ENCODE data around the gene SLC4A2.
A peak's percentile ranks its signal among the peaks of the same experiment; 100 is the strongest.

The SLC4A2 gene

GRCh38 chr7:151051108-151051507 is 8.3 kb upstream of the SLC4A2 start:
- Histone ChIP-seq H3K4me3 (ENCODE audit: control insufficient read depth in 1 of 7, extremely low read depth in 1 of 7, insufficient read depth in 4 of 7, low read depth in 2 of 7, low read length in 6 of 7) (no peak overlapping the region), H3K27ac (ENCODE audit: insufficient read depth in 1 of 2, low read depth in 1 of 2, low read length in 2 of 2, poor library complexity in 1 of 2, severe bottlenecking in 2 of 2) (no peak overlapping the region)
- CTCF ChIA-PET: interaction anchor here (0.8 to 1.5 kb wide), 5 partner anchors 10 to 62 kb away, joined by 3 to 5 read pairs (median 3); no protein-coding TSS in a partner anchor

DNA sequence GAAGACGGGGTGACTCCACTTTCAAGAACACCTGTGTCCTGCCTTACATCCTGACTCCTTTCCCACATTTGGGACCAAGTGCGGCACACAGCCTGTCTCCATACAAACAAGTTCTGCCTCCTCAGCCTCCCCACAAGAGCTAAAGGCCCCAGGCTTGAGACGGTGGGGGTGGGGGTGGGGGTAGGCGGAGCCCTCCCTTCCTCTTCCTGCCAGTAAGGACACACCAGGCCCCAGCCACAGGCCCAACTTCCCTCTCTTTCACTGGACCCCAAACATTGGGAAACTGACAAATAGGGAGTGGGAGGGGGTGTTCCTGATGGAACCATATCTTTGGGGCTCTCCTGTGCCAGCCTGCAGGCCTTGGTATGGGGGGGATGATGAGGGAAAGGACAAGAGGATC is 6.3 kb upstream of the SLC4A2 start:
- DNase-seq: peak in 1 of 3 donors; percentile 17
- peaks cover 0 to 3% (median 1%) of the 10 kb centered on the region in 4 experiments for H3K36me3 ChIP-seq (ENCODE audit: control insufficient read depth in 4 of 4, insufficient read depth in 4 of 4, low read length in 3 of 4)
- 80% methylated on average over 1 of the region's 4 CpGs for WGBS (ENCODE audit: insufficient coverage)
- peak overlapping the region in 1 of 7 experiments; percentile 10 for H3K4me3 ChIP-seq (ENCODE audit: control insufficient read depth in 1 of 7, extremely low read depth in 1 of 7, insufficient read depth in 4 of 7, low read depth in 2 of 7, low read length in 6 of 7)
- no peak overlapping the region for H3K27ac ChIP-seq (ENCODE audit: insufficient read depth in 1 of 2, low read depth in 1 of 2, low read length in 2 of 2, poor library complexity in 1 of 2, severe bottlenecking in 2 of 2)
- H3K27me3 ChIP-seq (replicated peaks in 2 of 5; ENCODE audit: control insufficient read depth in 4 of 5, insufficient read depth in 5 of 5, low read length in 4 of 5): peaks cover 0 to 13% (median 0%) of the 10 kb centered on the region in 5 experiments
- H3K9me3 ChIP-seq (ENCODE audit: control extremely low read depth in 1 of 5, control insufficient read depth in 4 of 5, insufficient read depth in 2 of 5, low read depth in 1 of 5, low read length in 4 of 5): no peaks in the 10 kb centered on the region
- POLR2A ChIA-PET: no interaction called here
- peaks cover 1 to 50% (median 32%) of the 10 kb centered on the region in 4 experiments for H3K4me1 ChIP-seq (ENCODE audit: control extremely low read depth in 1 of 4, control insufficient read depth in 4 of 4, insufficient read depth in 4 of 4, low read length in 3 of 4)
- CTCF ChIA-PET: interaction anchor here (1.0 to 1.2 kb wide), 3 partner anchors 14 to 166 kb away, joined by 3 read pairs; no protein-coding TSS in a partner anchor

More at GRCh38 chr7:151051108-151051507, 8.3 kb upstream of the SLC4A2 start:
- WGBS (ENCODE audit: insufficient coverage): 3% methylated on average over 40 of the region's 50 CpGs
- peaks cover 0 to 3% (median 1%) of the 10 kb centered on the region in 4 experiments for H3K36me3 ChIP-seq (ENCODE audit: control insufficient read depth in 4 of 4, insufficient read depth in 4 of 4, low read length in 3 of 4)
- H3K4me1 ChIP-seq (ENCODE audit: control extremely low read depth in 1 of 4, control insufficient read depth in 4 of 4, insufficient read depth in 4 of 4, low read length in 3 of 4): peaks cover 0 to 44% (median 34%) of the 10 kb centered on the region in 4 experiments
- no peaks in the 10 kb centered on the region for H3K9me3 ChIP-seq (ENCODE audit: control extremely low read depth in 1 of 5, control insufficient read depth in 4 of 5, insufficient read depth in 2 of 5, low read depth in 1 of 5, low read length in 4 of 5)
- peaks cover 0 to 13% (median 0%) of the 10 kb centered on the region in 5 experiments for H3K27me3 ChIP-seq (replicated peaks in 2 of 5; ENCODE audit: control insufficient read depth in 4 of 5, insufficient read depth in 5 of 5, low read length in 4 of 5)
- peak; percentile 87 to 93 (median 93) for DNase-seq
- POLR2A ChIA-PET: no interaction called here

GRCh38 chr7:151053751-151054150 is 5.6 kb upstream of the SLC4A2 start:
- Histone ChIP-seq H3K36me3 (ENCODE audit: control insufficient read depth in 4 of 4, insufficient read depth in 4 of 4, low read length in 3 of 4) (peaks cover 0 to 3% (median 1%) of the 10 kb centered on the region in 4 experiments), H3K9me3 (ENCODE audit: control extremely low read depth in 1 of 5, control insufficient read depth in 4 of 5, insufficient read depth in 2 of 5, low read depth in 1 of 5, low read length in 4 of 5) (no peaks in the 10 kb centered on the region), H3K27me3 (replicated peaks in 2 of 5; ENCODE audit: control insufficient read depth in 4 of 5, insufficient read depth in 5 of 5, low read length in 4 of 5) (peaks cover 0 to 13% (median 0%) of the 10 kb centered on the region in 5 experiments), H3K27ac (ENCODE audit: insufficient read depth in 1 of 2, low read depth in 1 of 2, low read length in 2 of 2, poor library complexity in 1 of 2, severe bottlenecking in 2 of 2) (no peak overlapping the region), H3K4me3 (ENCODE audit: control insufficient read depth in 1 of 7, extremely low read depth in 1 of 7, insufficient read depth in 4 of 7, low read depth in 2 of 7, low read length in 6 of 7) (no peak overlapping the region), H3K4me1 (ENCODE audit: control extremely low read depth in 1 of 4, control insufficient read depth in 4 of 4, insufficient read depth in 4 of 4, low read length in 3 of 4) (peaks cover 3 to 56% (median 38%) of the 10 kb centered on the region in 4 experiments)
- 97% methylated on average over 4 of the region's 8 CpGs for WGBS (ENCODE audit: insufficient coverage)
- ChIA-PET CTCF (no interaction called here), POLR2A (no interaction called here)
- no peak for DNase-seq

DNA sequence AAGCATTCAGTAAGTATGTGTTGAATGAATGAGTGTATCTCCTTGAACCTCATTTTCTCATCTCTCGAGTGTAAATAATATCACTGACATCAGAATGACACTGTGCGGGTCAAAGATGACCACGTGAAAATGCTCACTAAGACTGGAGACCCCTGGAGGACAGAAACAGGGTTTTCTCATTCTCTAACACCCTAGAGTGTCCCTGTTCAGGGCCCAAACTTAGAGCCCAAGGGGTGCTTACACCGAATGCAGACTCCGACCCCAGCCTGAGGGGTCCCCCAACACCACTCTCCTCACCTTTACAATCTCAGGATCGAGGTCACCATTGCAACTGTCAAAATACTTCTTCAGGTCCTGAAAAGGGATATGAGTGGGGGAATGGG is 3.1 kb upstream of the SLC4A2 start:
- Histone ChIP-seq H3K36me3 (ENCODE audit: control insufficient read depth in 4 of 4, insufficient read depth in 4 of 4, low read length in 3 of 4) (peaks cover 0 to 3% (median 1%) of the 10 kb centered on the region in 4 experiments), H3K4me3 (ENCODE audit: control insufficient read depth in 1 of 7, extremely low read depth in 1 of 7, insufficient read depth in 4 of 7, low read depth in 2 of 7, low read length in 6 of 7) (no peak overlapping the region), H3K27me3 (replicated peaks in 2 of 5; ENCODE audit: control insufficient read depth in 4 of 5, insufficient read depth in 5 of 5, low read length in 4 of 5) (peaks cover 0 to 3% (median 0%) of the 10 kb centered on the region in 5 experiments), H3K4me1 (ENCODE audit: control extremely low read depth in 1 of 4, control insufficient read depth in 4 of 4, insufficient read depth in 4 of 4, low read length in 3 of 4) (peaks cover 5 to 60% (median 49%) of the 10 kb centered on the region in 4 experiments), H3K27ac (ENCODE audit: insufficient read depth in 1 of 2, low read depth in 1 of 2, low read length in 2 of 2, poor library complexity in 1 of 2, severe bottlenecking in 2 of 2) (no peak overlapping the region), H3K9me3 (ENCODE audit: control extremely low read depth in 1 of 5, control insufficient read depth in 4 of 5, insufficient read depth in 2 of 5, low read depth in 1 of 5, low read length in 4 of 5) (no peaks in the 10 kb centered on the region)
- CTCF ChIA-PET: no interaction called here
- 100% methylated on average over 3 of the region's 6 CpGs for WGBS (ENCODE audit: insufficient coverage)
- DNase-seq: no peak
- POLR2A ChIA-PET: no interaction called here

DNA sequence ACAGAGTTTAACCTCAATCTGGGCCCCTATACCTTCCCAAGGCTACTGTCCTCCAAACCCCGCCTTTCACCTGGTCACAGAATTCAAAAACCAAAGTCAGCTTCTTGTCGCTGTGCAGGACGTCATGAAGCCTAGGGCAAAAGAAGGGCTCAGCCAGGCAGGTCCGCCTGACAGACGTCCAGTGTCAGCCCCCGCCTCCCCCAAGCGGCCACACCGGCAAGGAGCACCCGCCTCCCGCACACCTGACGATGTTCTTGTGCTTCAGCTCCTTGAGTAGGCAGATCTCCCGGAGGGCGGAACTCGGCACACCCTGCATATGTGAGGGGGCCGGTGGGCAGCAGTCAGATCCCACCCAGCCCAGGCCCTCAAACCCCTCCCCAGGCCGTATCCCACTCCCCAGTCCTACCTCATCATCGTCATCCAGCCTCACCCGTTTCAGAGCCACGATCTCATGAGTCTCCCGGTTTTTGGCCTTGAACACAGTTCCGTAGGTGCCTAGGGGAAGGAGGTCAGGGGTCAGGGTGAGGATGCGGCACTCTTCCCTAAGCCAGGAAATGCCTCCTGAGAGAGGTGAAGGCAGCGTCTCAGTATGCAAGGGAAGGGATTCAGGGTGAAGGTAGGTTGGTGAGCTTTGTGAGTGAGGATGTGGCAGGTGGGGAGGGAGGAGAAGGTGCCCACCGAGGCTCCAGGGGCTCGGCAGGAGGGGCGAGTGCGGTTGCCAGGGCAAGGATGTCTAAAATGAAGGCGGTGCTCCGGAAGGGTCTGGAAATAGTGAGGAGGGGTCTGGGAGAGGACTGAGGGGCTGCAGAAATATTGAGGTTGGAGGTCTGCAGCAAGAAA is 2.5 kb upstream of the SLC4A2 start:
- CTCF ChIA-PET: no interaction called here
- H3K4me1 ChIP-seq (ENCODE audit: control extremely low read depth in 1 of 4, control insufficient read depth in 4 of 4, insufficient read depth in 4 of 4, low read length in 3 of 4): peaks cover 5 to 60% (median 46%) of the 10 kb centered on the region in 4 experiments
- no peaks in the 10 kb centered on the region for H3K9me3 ChIP-seq (ENCODE audit: control extremely low read depth in 1 of 5, control insufficient read depth in 4 of 5, insufficient read depth in 2 of 5, low read depth in 1 of 5, low read length in 4 of 5)
- H3K36me3 ChIP-seq (ENCODE audit: control insufficient read depth in 4 of 4, insufficient read depth in 4 of 4, low read length in 3 of 4): peaks cover 0 to 4% (median 3%) of the 10 kb centered on the region in 4 experiments
- 68% methylated on average over 25 of the region's 29 CpGs for WGBS (ENCODE audit: insufficient coverage)
- peak overlapping the region; percentile 75 to 98 (median 82) for H3K4me3 ChIP-seq (ENCODE audit: control insufficient read depth in 1 of 7, extremely low read depth in 1 of 7, insufficient read depth in 4 of 7, low read depth in 2 of 7, low read length in 6 of 7)
- POLR2A ChIA-PET: no interaction called here
- peaks cover 0 to 2% (median 0%) of the 10 kb centered on the region in 5 experiments for H3K27me3 ChIP-seq (replicated peaks in 2 of 5; ENCODE audit: control insufficient read depth in 4 of 5, insufficient read depth in 5 of 5, low read length in 4 of 5)
- no peak for DNase-seq
- H3K27ac ChIP-seq (ENCODE audit: insufficient read depth in 1 of 2, low read depth in 1 of 2, low read length in 2 of 2, poor library complexity in 1 of 2, severe bottlenecking in 2 of 2): peak overlapping the region in 1 of 2 experiments; percentile 90

DNA sequence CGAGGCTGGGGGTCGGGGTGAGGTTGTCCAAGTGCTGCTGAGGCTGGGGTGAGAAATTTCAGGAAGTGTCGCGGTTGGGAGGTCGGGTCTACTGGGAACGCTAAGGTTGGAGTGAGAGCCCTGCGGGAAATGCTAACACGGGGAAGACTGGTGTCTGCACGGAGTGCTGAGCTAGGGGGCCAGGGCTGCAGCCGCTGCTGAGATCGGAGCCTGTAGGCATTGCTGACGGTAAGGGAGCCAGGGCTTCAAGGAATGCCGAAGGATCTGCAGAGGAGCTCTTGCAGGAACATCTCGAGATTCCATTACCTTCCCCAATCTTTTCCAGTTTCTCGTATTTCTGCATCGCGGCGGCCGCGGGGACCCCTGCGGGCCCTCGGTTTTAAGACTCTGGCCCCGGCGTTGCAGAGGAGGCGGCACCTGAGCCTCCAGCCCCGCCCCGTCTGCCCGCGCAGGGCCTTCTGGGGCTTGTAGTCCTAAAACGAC is 1.8 kb upstream of the SLC4A2 start, which contains the start of gene CDK5:
Gene CDK5 (minus strand): TSS at position 392 of the 483 bp plus-strand sequence. CDS start 49 bp downstream, at position 343.
- Histone ChIP-seq H3K27ac (ENCODE audit: insufficient read depth in 1 of 2, low read depth in 1 of 2, low read length in 2 of 2, poor library complexity in 1 of 2, severe bottlenecking in 2 of 2) (peak within 1 kb of the TSS; percentile 50 to 90), H3K27me3 (replicated peaks in 2 of 5; ENCODE audit: control insufficient read depth in 4 of 5, insufficient read depth in 5 of 5, low read length in 4 of 5) (no peaks in the 10 kb centered on the region), H3K4me1 (ENCODE audit: control extremely low read depth in 1 of 4, control insufficient read depth in 4 of 4, insufficient read depth in 4 of 4, low read length in 3 of 4) (peaks cover 5 to 54% (median 45%) of the 10 kb centered on the region in 4 experiments), H3K9me3 (ENCODE audit: control extremely low read depth in 1 of 5, control insufficient read depth in 4 of 5, insufficient read depth in 2 of 5, low read depth in 1 of 5, low read length in 4 of 5) (no peaks in the 10 kb centered on the region), H3K4me3 (ENCODE audit: control insufficient read depth in 1 of 7, extremely low read depth in 1 of 7, insufficient read depth in 4 of 7, low read depth in 2 of 7, low read length in 6 of 7) (peak within 1 kb of the TSS; percentile 75 to 98 (median 82)), H3K36me3 (ENCODE audit: control insufficient read depth in 4 of 4, insufficient read depth in 4 of 4, low read length in 3 of 4) (peaks cover 0 to 8% (median 5%) of the 10 kb centered on the region in 4 experiments)
- CTCF ChIA-PET: interaction anchor here (7.2 kb wide), 1 partner anchor 18 kb away, joined by 64 read pairs; no protein-coding TSS in a partner anchor
- WGBS (ENCODE audit: insufficient coverage): 0% methylated on average over 28 of the region's 30 CpGs
- POLR2A ChIA-PET: interaction anchor here (1.1 kb wide), 1 partner anchor 18 kb away, joined by 4 read pairs; no protein-coding TSS in a partner anchor
- DNase-seq: no peak

All from common myeloid progenitor, CD34-positive (primary cell).